Mesothelial cell of epicardium (in vitro differentiated cells): ENCODE data around the gene SPI1. TPM values are rescaled to one million over a fixed set of nuclear protein-coding genes. Genes with fewer than 3 reads are reported as not detected.

Experiments used
- DNase-seq, 2 experiments: peaks; one replicate each; pipeline ENCODE4 v3.0.0; 2021; ENCODE audit warnings: low spot score in 2 of 2; ENCODE audit not compliant: unreplicated experiment in 2 of 2
- H3K27ac Mint-ChIP-seq: 2 replicates; pipeline ENCODE4 v1.8.0; 2021; ENCODE audit warnings: mixed read lengths
- H3K27me3 Mint-ChIP-seq: 2 replicates; pipeline ENCODE4 v1.8.0; 2021; ENCODE audit warnings: low read depth, mixed read lengths
- H3K36me3 Mint-ChIP-seq: 2 replicates; pipeline ENCODE4 v1.8.0; 2021; ENCODE audit warnings: mixed read lengths
- H3K4me1 Mint-ChIP-seq: 2 replicates; pipeline ENCODE4 v1.8.0; 2021; ENCODE audit warnings: mixed read lengths
- H3K4me3 Mint-ChIP-seq: 2 replicates; pipeline ENCODE4 v1.8.0; 2021; ENCODE audit warnings: mild to moderate bottlenecking, moderate library complexity, mixed read lengths
- H3K9me3 Mint-ChIP-seq: 2 replicates; pipeline ENCODE4 v1.8.0; 2021; ENCODE audit warnings: mixed read lengths
- total RNA-seq: library from RNA; stranded (reverse); gene quantifications from 3 replicates; pipeline ENCODE4 v1.2.1, GENCODE V29; 2021
- TF ChIP-seq, protein P1 (sequence below): fragments of 200-600 bp; sonication (generic); IDR thresholded peaks from one replicate; pipeline ENCODE4 v1.5.0; 2021; ENCODE audit warnings: antibody characterized with exemption; ENCODE audit not compliant: unreplicated experiment

The SPI1 gene
- total RNA-seq, 1 donor from 2014 or later = not detected

DNA sequence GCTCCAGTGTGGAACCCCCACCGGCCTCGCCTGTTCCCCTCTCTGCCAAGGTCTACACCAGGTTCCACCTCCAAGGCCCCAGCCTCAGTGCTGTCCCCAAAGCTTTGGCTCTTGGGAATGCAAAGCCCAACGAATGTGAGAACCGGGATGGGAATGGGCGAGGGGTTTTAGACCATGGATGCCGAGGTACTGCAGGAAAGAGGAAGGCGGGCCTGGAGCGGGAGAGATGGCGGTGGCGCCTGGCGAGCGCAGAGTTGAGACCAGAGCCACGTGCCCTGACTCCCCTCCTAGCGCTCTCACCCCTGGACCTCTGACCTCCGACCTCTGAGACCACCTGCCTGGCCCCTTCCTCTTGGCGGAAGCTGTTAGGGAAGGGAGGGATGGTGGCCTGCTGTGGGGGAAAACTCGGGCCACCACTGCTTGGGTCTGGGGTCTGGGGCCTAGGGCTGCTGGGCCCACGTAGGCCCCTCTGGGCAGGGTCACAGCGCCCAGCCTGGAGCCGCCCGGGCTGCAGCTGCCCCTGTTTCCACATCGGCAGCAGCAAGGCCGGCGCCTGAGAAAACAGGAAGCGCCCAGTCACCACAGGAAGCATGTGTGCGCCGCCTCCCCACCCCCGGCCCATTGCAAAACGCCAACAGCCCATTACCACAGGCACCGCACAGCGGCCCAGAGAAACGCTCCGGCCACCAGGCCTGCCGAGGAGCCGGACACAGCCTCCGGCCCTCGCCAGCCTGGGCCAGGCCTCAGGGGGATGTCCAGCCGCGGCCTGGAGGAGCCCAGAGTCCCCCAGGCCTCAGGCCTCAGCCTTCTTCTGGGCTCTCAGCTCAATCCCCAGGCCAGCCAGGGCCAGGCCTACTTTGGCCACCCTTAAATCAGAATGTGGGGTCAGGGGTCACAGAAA, 16.2 kb upstream of the SPI1 start:
- H3K27ac Mint-ChIP-seq = no peak overlapping the region
- TF ChIP-seq, protein P1, sequence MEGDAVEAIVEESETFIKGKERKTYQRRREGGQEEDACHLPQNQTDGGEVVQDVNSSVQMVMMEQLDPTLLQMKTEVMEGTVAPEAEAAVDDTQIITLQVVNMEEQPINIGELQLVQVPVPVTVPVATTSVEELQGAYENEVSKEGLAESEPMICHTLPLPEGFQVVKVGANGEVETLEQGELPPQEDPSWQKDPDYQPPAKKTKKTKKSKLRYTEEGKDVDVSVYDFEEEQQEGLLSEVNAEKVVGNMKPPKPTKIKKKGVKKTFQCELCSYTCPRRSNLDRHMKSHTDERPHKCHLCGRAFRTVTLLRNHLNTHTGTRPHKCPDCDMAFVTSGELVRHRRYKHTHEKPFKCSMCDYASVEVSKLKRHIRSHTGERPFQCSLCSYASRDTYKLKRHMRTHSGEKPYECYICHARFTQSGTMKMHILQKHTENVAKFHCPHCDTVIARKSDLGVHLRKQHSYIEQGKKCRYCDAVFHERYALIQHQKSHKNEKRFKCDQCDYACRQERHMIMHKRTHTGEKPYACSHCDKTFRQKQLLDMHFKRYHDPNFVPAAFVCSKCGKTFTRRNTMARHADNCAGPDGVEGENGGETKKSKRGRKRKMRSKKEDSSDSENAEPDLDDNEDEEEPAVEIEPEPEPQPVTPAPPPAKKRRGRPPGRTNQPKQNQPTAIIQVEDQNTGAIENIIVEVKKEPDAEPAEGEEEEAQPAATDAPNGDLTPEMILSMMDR = no peak

DNA sequence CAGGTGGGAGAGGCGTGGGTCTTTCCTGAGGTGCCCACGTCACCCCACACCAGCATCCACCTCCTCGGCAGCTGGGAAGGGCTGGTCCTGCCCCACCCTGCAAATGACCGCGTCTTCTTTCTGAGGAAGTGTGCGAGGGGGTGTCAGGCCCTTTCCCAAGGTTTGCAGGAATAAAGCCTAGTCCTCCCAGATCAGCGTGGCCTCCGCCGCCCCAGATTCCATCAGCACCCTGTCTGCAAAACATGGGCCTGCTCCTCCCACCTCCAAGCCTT, 15.6 kb upstream of the SPI1 start:
- DNase-seq = no peak
- Mint-ChIP-seq H3K4me1 (peaks cover 3% of the 10 kb centered on the region), H3K9me3 (no peaks in the 10 kb centered on the region), H3K36me3 (no peaks in the 10 kb centered on the region), H3K27ac (no peak overlapping the region), H3K4me3 (no peak overlapping the region), H3K27me3 (no peaks in the 10 kb centered on the region)
- TF ChIP-seq, protein P1 = no peak

More for the DNA sequence above, 16.2 kb upstream of the SPI1 start:
- Mint-ChIP-seq H3K36me3 (no peaks in the 10 kb centered on the region), H3K4me3 (no peak overlapping the region), H3K4me1 (peaks cover 3% of the 10 kb centered on the region), H3K27me3 (no peaks in the 10 kb centered on the region), H3K9me3 (no peaks in the 10 kb centered on the region)
- no peak for DNase-seq

DNA sequence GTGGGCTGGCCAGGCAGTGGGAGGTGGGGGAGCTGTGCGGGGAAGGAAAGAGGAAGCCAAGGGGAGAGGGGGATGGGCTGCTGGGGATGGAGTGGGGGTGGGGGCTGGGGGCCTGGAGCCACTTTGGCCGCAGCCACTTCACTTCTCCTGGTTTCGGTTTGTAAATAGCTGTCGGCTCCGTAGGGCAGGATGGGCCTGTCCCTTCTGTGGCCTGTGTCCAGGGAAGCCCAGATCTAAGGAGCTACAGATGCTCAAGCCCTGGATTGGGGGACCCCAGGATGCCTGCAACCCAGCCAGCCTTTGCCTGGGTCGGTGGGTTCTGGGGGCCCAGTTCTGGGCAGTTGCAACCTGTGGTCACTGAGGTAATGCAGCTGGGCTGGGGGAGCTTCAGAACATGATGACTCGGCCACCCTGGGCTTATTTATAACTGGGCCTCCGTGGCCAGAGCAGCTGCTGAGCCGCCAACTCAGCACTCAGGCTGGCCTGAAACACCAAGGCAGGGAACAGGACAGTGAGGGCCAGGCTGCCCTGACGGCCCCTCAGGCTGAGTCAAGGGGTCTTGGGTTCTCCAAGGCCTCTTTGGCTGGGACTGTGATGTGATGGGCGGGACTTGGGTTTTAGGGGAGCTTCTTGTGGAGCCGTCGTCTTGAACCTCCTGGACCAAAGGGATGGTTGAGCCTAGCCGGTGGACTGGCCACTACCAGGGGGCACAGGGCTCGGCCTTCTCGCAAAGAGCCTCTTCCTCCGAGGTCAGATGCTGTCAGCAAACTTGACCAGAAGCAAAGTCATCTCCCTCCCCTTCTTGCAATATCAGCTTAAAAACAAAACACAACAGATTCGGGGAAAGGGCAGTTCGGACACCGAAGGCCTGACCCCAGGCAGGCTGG, 15.1 kb upstream of the SPI1 start:
- H3K9me3 Mint-ChIP-seq = no peaks in the 10 kb centered on the region
- TF ChIP-seq, protein P1 = no peak
- no peak overlapping the region for H3K4me3 Mint-ChIP-seq
- H3K27ac Mint-ChIP-seq = no peak overlapping the region
- H3K27me3 Mint-ChIP-seq = no peaks in the 10 kb centered on the region
- H3K36me3 Mint-ChIP-seq = no peaks in the 10 kb centered on the region
- no peaks in the 10 kb centered on the region for H3K4me1 Mint-ChIP-seq
- DNase-seq = no peak

DNA sequence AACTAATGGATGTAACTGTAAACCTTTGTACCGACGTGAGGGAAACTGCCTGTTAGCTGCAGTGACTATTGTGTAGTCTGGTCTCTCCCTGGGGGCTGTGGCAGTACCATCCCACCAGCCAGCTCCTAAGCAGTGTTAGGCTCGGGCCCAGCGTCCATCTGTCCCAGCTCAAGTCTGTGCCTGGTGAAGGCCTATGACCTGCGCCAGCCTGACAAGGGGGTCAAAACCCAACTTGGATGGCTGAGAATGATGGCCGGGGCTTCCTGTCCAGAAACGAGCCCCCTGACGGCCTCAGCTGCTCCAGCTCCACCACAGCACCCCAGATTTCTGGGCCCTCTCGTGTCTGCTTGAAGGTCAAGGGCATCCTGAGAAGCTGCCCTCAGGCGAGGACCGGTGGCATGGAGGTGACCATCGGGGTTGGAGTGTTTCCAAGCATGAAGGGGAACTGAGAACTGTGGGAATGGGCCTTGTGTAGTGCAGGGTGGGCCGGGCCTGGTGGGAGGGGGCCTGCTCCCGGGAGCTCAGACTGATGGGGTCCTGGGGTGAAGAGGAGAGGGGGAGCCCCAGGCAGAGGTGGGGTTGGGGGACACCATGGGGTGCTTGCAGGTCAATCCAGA, 14.3 kb upstream of the SPI1 start:
- Mint-ChIP-seq H3K27ac (no peak overlapping the region), H3K4me1 (no peaks in the 10 kb centered on the region), H3K27me3 (no peaks in the 10 kb centered on the region), H3K4me3 (no peak overlapping the region), H3K9me3 (no peaks in the 10 kb centered on the region), H3K36me3 (no peaks in the 10 kb centered on the region)
- TF ChIP-seq, protein P1 = no peak
- DNase-seq = no peak

DNA sequence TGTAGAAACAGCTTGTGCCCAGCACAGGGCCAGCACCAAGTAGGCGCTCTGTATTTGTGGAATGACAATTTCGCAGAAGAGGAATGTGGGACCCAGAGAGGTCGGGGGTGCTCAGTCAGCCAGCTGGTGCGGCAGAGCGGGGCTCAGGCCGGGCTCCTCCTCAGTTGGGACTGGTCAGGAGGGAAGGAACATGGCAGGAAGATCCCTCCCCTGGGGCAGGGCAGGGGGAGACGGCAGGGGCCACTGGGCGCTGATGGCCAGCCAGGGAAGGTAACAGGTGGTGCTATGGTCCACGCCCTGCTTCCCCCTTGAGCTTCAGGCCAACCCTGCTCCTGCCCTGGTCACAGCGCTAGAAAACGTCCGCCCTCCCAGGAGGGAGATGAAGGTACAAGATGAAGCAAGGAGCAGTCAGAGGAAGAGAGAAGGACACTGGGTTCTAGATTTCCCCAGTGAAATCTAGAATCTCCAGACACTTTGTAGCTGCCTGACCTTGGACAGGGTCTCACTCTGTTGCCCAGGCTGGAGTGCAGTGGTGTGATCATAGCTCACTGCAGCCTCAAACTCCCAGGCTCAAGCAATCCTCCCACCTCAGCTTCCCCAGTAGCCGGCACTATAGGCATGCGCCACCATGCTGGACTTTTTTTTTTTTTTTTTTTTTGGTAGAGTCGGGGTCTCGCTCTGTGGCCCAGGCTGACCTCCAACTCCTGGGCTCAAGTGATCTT, 13.5 kb upstream of the SPI1 start:
- Mint-ChIP-seq H3K4me1 (no peaks in the 10 kb centered on the region), H3K27me3 (no peaks in the 10 kb centered on the region)

More for the DNA sequence above, 13.5 kb upstream of the SPI1 start:
- Mint-ChIP-seq H3K27ac (no peak overlapping the region), H3K36me3 (no peaks in the 10 kb centered on the region), H3K9me3 (no peaks in the 10 kb centered on the region), H3K4me3 (no peak overlapping the region)
- no peak for DNase-seq
- TF ChIP-seq, protein P1 = no peak
